Measurements from ENCODE around the gene GLIS2. TPM values are rescaled to one million over a fixed set of nuclear protein-coding genes. Genes with fewer than 3 reads are reported as not detected.

GLIS2 gene
- total RNA-seq, 1 donor from 2014 or later = 0.51 TPM

DNA sequence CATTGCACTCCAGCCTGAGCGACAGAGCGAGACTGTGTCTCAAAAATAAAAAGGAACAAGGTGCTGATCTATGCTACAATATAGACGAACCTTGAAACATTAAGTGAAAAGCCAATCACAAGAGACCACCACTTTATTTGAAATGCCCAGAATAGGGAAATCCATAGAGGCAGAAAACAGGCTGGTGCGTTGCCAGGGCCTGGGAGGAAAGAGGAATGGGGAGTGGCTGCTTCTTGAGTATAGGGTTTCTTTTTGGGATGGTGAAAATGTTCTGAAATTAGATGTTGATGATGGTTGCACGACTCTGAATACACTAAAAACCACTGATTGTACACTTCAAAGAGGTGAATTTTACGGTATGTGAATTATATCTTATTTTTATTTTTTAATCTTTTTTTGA is 20.3 kb upstream of the GLIS2 start:
- intact Hi-C loops (cut with micrococcal nuclease) = no loop called here

DNA sequence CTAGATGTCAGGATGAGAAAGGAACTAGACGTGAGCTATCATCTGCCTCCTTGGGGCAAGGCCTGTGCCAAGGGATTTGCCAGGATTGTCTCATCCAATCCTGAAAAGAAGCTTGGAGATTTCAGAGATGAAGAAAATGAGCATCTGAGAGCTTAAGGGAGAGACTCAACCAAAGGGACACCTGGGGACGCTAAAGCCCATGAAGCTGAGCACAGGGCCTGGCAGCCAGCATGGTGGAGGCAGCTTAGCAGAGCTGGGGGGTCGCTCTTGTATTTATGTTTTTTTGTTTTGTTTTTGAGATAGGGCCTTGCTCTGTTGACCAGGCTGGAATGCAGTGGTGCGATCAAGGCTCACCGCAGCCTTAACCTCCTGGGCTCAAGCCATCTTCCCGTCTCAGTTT is 18.4 kb upstream of the GLIS2 start:
- intact Hi-C loops (cut with micrococcal nuclease) = no loop called here

DNA sequence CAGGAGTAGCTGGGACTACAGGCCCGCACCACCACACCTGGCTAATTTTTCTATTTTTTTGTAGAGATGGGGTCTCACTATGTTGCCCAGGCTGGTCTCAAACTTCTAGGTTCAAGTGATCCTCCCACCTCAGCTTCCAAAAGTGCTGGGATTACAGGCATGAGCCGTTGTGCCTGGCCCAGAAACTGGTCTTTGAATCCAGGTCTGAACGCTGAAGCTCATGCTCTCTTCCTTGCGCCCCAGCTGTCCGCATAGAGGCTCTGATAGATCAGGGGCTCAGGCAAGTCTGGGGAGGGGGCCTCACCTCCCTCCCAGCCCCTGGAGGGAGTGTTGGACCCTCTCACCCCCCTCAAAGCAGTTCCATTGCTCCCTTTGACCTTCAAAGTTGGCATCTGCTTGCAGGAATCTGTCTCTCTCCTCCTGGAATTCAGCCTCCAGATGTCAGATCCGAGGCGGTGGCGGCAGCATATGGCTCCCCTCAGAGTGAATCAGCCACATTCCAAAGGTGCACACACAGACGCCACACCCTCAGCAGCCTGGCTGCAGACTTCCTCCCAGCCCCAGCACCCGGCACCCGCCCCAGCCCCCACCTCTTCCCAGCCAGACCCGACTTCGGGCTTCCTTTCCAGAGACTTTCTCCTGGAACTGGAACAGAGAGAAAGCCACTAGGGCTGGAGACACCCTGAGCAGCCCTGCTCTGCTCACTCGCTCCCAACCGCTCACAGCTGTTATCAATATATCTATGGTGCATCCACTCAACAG is 16.9 kb upstream of the GLIS2 start:
- intact Hi-C loops (cut with micrococcal nuclease) = no loop called here

GRCh38 chr16:4301177-4301576 is 14.7 kb upstream of the GLIS2 start:
- intact Hi-C loops (cut with micrococcal nuclease) = no loop called here

DNA sequence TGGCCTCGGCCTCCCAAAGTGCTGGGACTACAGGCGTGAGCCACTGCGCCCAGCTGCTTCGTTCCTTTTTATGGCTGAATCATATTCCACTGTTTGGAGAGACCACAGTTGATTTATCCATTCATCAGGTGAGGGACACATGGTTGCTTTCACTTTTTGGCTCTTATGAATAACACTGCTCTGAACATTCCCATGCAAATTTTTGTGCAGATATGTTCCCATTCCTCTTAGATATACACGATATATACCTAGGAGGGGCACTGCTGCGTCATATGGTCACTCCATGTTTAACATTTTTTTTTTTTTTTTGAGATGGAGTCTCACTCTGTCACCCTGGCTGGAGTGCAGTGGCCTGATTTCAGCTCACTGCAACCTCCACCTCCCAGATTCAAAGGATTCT is 13.9 kb upstream of the GLIS2 start:
- intact Hi-C loops (cut with micrococcal nuclease) = no loop called here

- intact Hi-C loops (cut with micrococcal nuclease) = no loop called here
Observed at GRCh38 chr16:4303973-4304372, 11.9 kb upstream of the GLIS2 start.

DNA sequence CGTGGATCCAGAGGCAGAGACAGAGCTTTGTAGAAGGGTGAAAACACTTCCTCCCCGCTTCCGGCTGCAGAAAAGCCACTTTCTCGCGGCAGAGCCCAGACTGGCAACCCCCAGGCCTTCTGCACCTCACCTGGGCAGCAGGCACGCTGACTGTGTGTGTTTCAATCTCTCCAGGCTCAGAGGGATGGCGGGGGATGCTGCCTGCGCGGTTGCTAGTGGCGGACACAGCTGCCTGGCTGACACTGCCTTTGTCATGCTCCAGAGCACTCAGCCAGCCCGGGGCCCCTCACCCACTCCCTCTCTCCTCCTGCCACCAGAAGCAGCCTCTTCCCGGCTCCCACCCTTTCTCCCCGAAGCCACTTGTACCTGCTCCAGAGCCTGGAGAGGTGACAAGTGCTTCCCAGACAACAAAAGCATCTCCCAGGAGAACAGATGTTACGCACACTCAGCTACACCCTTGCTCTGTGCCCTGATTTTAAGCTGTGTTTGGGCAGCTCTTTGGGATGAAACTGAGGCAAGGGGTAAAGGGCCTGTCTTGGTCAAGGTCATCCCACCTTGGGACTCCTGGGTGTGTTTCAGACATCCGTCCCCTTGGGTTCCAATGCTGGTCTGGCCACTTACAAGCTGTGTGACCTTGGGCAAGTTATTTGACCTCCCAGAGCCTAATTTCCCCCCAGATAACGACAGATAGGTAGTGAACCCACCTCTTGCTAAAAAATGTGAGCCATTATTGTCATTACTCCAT is 9.2 kb upstream of the GLIS2 start:
- intact Hi-C loops (cut with micrococcal nuclease) = loop anchor here (1.0 to 5.0 kb wide), 14 partner anchors 9 to 1249 kb away; partner anchors contain the start of genes ADCY9, DNAJA3, GLYR1 and HMOX2

- intact Hi-C loops (cut with micrococcal nuclease) = loop anchor here (1.0 to 5.0 kb wide), 14 partner anchors 8 to 1250 kb away; partner anchors contain the start of genes ADCY9, DNAJA3, GLYR1 and HMOX2
Observed at GRCh38 chr16:4307215-4308037, 8.4 kb upstream of the GLIS2 start.

- intact Hi-C loops (cut with micrococcal nuclease) = loop anchor here (5.0 kb wide), 4 partner anchors 127 to 1252 kb away; partner anchors contain the start of genes ADCY9, GLYR1 and UBN1
Observed at GRCh38 chr16:4309102-4309832, 6.6 kb upstream of the GLIS2 start.

GRCh38 chr16:4309833-4310266 is 6.0 kb upstream of the GLIS2 start:
- intact Hi-C loops (cut with micrococcal nuclease) = loop anchor here (5.0 kb wide), 4 partner anchors 128 to 1253 kb away; partner anchors contain the start of genes ADCY9, GLYR1 and UBN1

DNA sequence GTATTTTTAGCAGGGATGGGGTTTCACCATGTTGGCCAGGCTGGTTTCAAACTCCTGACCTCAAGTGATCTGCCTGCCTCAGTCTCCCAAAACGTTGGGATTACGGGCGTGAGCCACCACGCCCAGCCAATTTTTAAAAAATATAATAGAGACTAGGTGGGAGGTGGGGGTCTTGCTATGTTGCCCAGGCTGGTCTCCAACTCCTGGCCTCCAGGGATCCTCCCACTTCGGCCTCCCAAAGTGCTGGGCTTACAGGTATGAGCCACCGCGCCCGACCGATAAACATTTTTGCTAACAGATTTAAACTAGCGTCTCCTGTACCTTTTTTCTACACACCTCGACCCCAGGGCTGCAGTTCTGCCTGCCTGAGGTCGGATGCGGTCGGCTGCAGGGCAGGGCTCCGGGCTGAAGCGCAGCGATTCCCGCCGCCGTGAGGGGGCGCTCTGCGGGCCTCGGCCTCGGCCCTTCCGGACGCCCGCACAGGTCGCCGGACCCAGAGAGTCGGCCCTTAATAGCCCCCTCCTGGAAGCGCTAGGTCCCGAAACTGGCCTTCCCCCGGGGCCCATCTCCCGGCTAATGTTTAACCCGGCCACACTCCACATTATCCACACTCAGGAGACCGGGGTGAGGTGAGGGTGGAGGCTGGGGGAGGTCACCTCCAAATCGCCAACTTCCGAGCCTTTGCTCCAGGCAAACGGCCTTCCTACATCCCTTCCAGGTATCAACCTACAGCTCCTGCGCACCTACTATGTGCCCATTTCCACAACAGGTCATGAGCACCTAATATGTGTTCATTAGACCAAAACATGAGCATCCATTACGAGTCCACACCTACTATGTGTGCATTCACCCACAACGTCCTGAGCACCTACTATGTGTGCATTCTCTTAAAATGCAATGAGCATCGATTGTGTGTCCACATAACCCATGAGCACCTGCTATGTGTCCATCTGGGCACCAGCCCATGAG is 2.0 kb upstream of the GLIS2 start:
- intact Hi-C loops (cut with micrococcal nuclease) = no loop called here

- intact Hi-C loops (cut with micrococcal nuclease) = loop anchor here (1.0 kb wide), 1 partner anchor 7 kb away; no protein-coding TSS in a partner anchor
Observed at GRCh38 chr16:4314532-4315185, 1.2 kb upstream of the GLIS2 start.

DNA sequence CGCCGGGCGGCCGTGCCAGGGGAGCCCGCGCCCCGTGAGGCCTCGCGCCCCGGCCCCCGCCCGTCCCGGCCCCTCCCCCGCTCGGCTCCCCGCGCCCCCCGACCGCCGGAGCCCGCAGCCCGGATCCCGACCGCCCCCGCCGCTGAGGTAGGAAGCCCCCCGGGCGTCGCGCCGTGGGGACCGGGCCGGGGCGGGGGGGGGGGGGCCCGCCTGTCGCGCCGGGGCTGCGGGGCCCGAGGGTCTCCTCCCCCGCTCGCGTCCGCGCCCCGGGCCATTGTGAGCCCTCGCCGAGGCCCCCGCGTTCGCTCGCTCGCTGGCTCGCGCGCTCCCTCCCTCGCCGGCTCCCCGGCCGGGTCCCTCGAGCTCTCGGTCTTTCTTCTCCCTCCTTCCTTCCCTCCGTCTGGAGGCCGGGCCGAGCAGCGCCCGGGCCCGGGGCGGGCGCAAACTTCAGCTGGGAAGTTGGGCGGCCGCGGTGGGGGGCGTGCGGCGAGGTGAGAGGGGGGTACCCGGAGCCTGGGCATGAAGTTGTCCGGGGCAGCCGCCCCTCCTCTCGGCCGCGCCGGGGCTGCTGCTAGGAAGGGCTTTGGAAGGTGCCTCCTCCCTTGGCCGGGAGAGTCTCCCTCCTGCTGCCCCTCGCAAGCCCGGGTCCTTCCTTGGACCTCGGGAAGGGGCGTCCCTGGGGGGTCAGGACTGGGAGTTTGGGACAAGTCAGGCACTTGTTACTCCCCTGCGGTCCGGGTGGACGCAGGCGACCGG is 419 bp downstream of the GLIS2 start:
- intact Hi-C loops (cut with micrococcal nuclease) = no loop called here

DNA sequence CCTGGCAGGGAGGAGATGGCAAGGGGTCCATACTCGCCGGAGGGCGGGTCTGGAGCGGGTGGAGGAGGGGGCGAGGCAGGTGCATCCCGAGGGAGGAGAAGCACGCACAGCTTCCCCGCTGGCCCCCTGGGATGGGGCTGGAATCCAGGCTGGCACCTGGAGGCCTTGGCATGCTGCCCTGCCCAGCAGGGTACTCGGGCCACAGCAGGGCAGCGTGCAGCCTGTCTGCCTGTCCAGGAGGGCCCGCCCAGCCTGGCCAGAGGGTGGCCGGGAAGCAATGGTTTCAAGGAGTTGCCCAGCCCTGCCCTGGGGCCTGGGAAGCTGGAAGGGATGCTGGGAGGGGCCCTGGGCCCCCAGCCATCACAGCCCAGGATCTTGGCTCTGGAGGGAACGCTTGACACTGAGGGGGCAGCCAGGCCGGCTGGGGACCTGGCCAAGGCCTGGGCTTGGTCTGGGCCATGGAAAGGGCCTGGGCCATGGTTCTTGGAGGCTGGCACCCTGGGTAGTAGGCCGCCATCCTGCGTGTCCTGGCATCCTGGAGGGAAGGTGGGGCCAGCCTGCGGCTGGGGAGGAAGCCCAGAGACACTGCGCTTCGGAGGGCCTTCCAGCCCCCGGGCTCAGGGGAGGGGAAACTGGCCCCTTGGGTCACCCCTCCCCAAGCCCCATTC is 1.1 kb downstream of the GLIS2 start:
- intact Hi-C loops (cut with micrococcal nuclease) = no loop called here

- intact Hi-C loops (cut with micrococcal nuclease) = no loop called here
Observed at GRCh38 chr16:4317532-4318450, 1.9 kb downstream of the GLIS2 start.

DNA sequence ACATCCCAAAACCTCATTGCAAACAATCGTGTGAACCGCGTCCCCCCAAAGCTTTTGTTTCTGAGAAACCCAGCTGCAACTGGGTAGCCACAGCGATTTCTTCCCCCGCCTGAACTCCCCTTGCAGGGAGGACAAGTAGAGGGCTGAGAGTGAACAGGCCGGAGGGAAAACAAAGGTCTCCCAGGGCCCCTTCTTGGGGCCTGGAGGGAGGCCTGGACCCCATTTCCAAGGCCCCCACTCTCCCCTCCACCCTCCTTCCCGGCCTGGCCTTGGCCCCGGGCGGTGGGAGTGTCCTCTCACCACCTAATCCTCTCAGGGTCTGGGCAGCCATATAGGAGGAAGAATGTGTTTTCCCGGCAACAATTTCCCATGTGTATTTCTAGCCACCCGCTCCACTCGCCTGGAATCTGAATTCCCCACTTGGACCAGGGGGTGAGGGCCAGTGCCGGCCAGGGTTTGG is 2.6 kb downstream of the GLIS2 start:
- intact Hi-C loops (cut with micrococcal nuclease) = no loop called here

Measured in T-helper 1 cell treated with Interleukin-12 subunit alpha and Interleukin-12 subunit beta and Interleukin-4 antibody, amounts not matched to agents 30 ng/mL and 1 ng/mL, for 36 hours (primary cell).